Ectodermal cell (in vitro differentiated cells): ENCODE measurements around the gene IL3RA.
"Not testable (repeated sequence)": the region's sequence is repeated elsewhere in the genome, so short reads cannot be mapped to it uniquely, and the experiment has no call there.

ENCODE experiments used
- H3K27ac ChIP-seq: 2 replicates; pipeline ENCODE4 v1.7.0; 2013; ENCODE audit warnings: mild to moderate bottlenecking, low read depth, low read length; ENCODE audit not compliant: insufficient read depth, poor library complexity, severe bottlenecking
- H3K27me3 ChIP-seq: 2 replicates; pipeline ENCODE4 v1.7.0; 2013; ENCODE audit warnings: mild to moderate bottlenecking, low read length; ENCODE audit not compliant: insufficient read depth, control insufficient read depth, poor library complexity, severe bottlenecking
- H3K36me3 ChIP-seq: one replicate; pipeline ENCODE4 v1.7.0; 2013; ENCODE audit warnings: low read length; ENCODE audit not compliant: control insufficient read depth, insufficient read depth
- H3K4me1 ChIP-seq: one replicate; pipeline ENCODE4 v1.7.0; 2013; ENCODE audit warnings: low read length; ENCODE audit not compliant: control insufficient read depth, insufficient read depth
- H3K4me3 ChIP-seq: 2 replicates; pipeline ENCODE4 v1.7.0; 2013; ENCODE audit warnings: low read depth, low read length, control low read depth; ENCODE audit not compliant: insufficient read depth
- H3K9me3 ChIP-seq: 2 replicates; pipeline ENCODE4 v1.7.0; 2013; ENCODE audit warnings: mild to moderate bottlenecking, low read length, moderate library complexity; ENCODE audit not compliant: control insufficient read depth
- WGBS, 2 experiments: methylation state at CpG; one replicate each; pipeline ENCODE4 v1.1.7; 2013; ENCODE audit warnings: missing lambda C conversion rate in 2 of 2; 5-methylcytosine and 5-hydroxymethylcytosine counted together

The IL3RA gene

GRCh38 chrX:1327651-1328304 is 8.8 kb upstream of the IL3RA start:
- no peak overlapping the region for H3K4me3 ChIP-seq
- 86 to 92% methylated on average over 18 of the region's 18 CpGs for WGBS, 2 experiments
- no peaks in the 10 kb centered on the region for H3K4me1 ChIP-seq
- H3K27ac ChIP-seq = no peak overlapping the region
- H3K27me3 ChIP-seq = no peaks in the 10 kb centered on the region
- no peaks in the 10 kb centered on the region for H3K9me3 ChIP-seq
- no peaks in the 10 kb centered on the region for H3K36me3 ChIP-seq

GRCh38 chrX:1330605-1331004 is 6.0 kb upstream of the IL3RA start:
- WGBS, 2 experiments = 89 to 90% methylated on average over 12 of the region's 12 CpGs
- no peaks in the 10 kb centered on the region for H3K4me1 ChIP-seq
- H3K9me3 ChIP-seq = no peaks in the 10 kb centered on the region
- H3K27me3 ChIP-seq = no peaks in the 10 kb centered on the region
- no peak overlapping the region for H3K27ac ChIP-seq
- H3K36me3 ChIP-seq = no peaks in the 10 kb centered on the region
- H3K4me3 ChIP-seq = no peak overlapping the region

- H3K27me3 ChIP-seq, H3K27ac ChIP-seq, H3K9me3 ChIP-seq, H3K4me1 ChIP-seq, H3K4me3 ChIP-seq, H3K36me3 ChIP-seq: not testable (repeated sequence)
- 94 to 98% methylated on average over 4 of the region's 4 CpGs for WGBS, 2 experiments
Observed at GRCh38 chrX:1332433-1332832, 4.2 kb upstream of the IL3RA start.

- WGBS, 2 experiments = 87 to 88% methylated on average over 10 of the region's 10 CpGs
- Histone ChIP-seq H3K36me3 (no peaks in the 10 kb centered on the region), H3K9me3 (peaks cover 4% of the 10 kb centered on the region), H3K27ac (no peak overlapping the region), H3K27me3 (no peaks in the 10 kb centered on the region), H3K4me1 (no peaks in the 10 kb centered on the region), H3K4me3 (no peak overlapping the region)
Observed at GRCh38 chrX:1334854-1335253, 1.7 kb upstream of the IL3RA start.

GRCh38 chrX:1336948-1337779 is 579 bp downstream of the IL3RA start:
- 88 to 90% methylated on average over 13 to 16 of the region's 18 CpGs for WGBS, 2 experiments
- Histone ChIP-seq H3K9me3 (peaks cover 4% of the 10 kb centered on the region), H3K27ac (no peak overlapping the region), H3K4me1 (no peaks in the 10 kb centered on the region), H3K36me3 (no peaks in the 10 kb centered on the region), H3K4me3 (no peak overlapping the region), H3K27me3 (no peaks in the 10 kb centered on the region)

GRCh38 chrX:1341545-1342184 is 5.1 kb downstream of the IL3RA start:
- no peaks in the 10 kb centered on the region for H3K4me1 ChIP-seq
- H3K36me3 ChIP-seq = no peaks in the 10 kb centered on the region
- H3K27me3 ChIP-seq = no peaks in the 10 kb centered on the region
- 82 to 84% methylated on average over 22 of the region's 22 CpGs for WGBS, 2 experiments
- peaks cover 4% of the 10 kb centered on the region for H3K9me3 ChIP-seq
- no peak overlapping the region for H3K4me3 ChIP-seq
- no peak overlapping the region for H3K27ac ChIP-seq

- H3K4me1 ChIP-seq, H3K27me3 ChIP-seq, H3K36me3 ChIP-seq, H3K4me3 ChIP-seq, H3K9me3 ChIP-seq, H3K27ac ChIP-seq: not testable (repeated sequence)
- WGBS, 2 experiments = 96% methylated on average over 14 to 15 of the region's 15 CpGs
Observed at GRCh38 chrX:1349606-1350005, 13.0 kb downstream of the IL3RA start.

- peaks cover 8% of the 10 kb centered on the region for H3K4me1 ChIP-seq
- WGBS, 2 experiments = 94% methylated on average over 49 of the region's 49 CpGs
- H3K27me3 ChIP-seq = no peaks in the 10 kb centered on the region
- no peak overlapping the region for H3K27ac ChIP-seq
- H3K9me3 ChIP-seq = no peaks in the 10 kb centered on the region
- H3K4me3 ChIP-seq = no peak overlapping the region
- no peaks in the 10 kb centered on the region for H3K36me3 ChIP-seq
Observed at GRCh38 chrX:1351981-1352714, 15.6 kb downstream of the IL3RA start.

GRCh38 chrX:1354036-1355019 is 17.7 kb downstream of the IL3RA start:
- H3K9me3 ChIP-seq = no peaks in the 10 kb centered on the region
- no peaks in the 10 kb centered on the region for H3K27me3 ChIP-seq
- H3K4me3 ChIP-seq = no peak overlapping the region
- H3K36me3 ChIP-seq = peaks cover 8% of the 10 kb centered on the region
- H3K4me1 ChIP-seq = peaks cover 8% of the 10 kb centered on the region
- 93 to 95% methylated on average over 11 of the region's 11 CpGs for WGBS, 2 experiments
- H3K27ac ChIP-seq = no peak overlapping the region
